ENCODE data around the gene SPATA4. TPM values are rescaled to one million over a fixed set of nuclear protein-coding genes. Genes with fewer than 3 reads are reported as not detected.

SPATA4 gene
- polyA plus RNA-seq, 3 donors: not detected

DNA sequence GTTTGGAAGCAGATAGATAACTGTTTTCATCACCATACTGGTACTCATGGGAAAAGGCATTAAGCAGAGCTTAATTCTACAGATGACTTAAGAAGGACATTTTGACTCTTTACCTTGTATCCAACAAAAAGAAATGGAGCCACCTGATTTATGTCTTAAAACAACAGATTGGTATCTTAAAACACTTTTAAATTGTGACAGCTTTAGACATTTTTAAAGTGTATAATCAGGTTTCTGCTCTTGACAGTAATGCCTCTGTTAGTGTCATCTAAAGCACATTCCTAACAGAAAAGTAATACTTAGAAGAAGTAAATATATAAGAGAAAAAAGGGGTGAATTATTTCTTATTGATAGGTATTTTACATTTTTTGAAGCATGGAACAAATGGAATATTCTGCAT lies 55.9 kb downstream of the SPATA4 start:
- Histone ChIP-seq H3K4me3 (replicated peaks in 1 of 3; ENCODE audit: low read depth in 2 of 3, low read length in 3 of 3) (no peak overlapping the region), H3K4me1 (ENCODE audit: control insufficient read depth in 1 of 2, insufficient read depth in 2 of 2, low read length in 2 of 2) (no peaks in the 10 kb centered on the region), H3K9me3 (replicated peaks in 1 of 2; ENCODE audit: control insufficient read depth in 1 of 2, insufficient read depth in 1 of 2, low read length in 2 of 2) (no peaks in the 10 kb centered on the region), H2AFZ (ENCODE audit: insufficient read depth, low read depth, low read length, poor library complexity, severe bottlenecking) (no peak overlapping the region), H3K27ac (ENCODE audit: low read depth in 1 of 2, low read length in 2 of 2) (no peak overlapping the region), H3K9ac (ENCODE audit: insufficient read depth, low read length, poor library complexity, severe bottlenecking) (no peak overlapping the region), H3K79me2 (ENCODE audit: insufficient read depth, low read length) (no peaks in the 10 kb centered on the region), H3K27me3 (ENCODE audit: control insufficient read depth in 2 of 2, insufficient read depth in 2 of 2, low read length in 2 of 2) (no peaks in the 10 kb centered on the region), H3K4me2 (replicated peaks; ENCODE audit: extremely low read depth, low read length, poor library complexity, severe bottlenecking) (no peak overlapping the region), H4K20me1 (ENCODE audit: insufficient read depth, low read length) (no peaks in the 10 kb centered on the region), H3K36me3 (replicated peaks in 1 of 2; ENCODE audit: control insufficient read depth in 1 of 2, insufficient read depth in 2 of 2, low read length in 2 of 2) (no peaks in the 10 kb centered on the region)
- TF ChIP-seq CTCF (IDR thresholded peaks at IDR 0.05): no peak
- intact Hi-C loops (cut with micrococcal nuclease): no loop called here
- Mint-ChIP-seq H3K36me3 (no peaks in the 10 kb centered on the region), H3K4me3 (no peak overlapping the region), H3K27ac (no peak overlapping the region), H3K9me3 (no peaks in the 10 kb centered on the region), H3K4me1 (no peaks in the 10 kb centered on the region), H3K27me3 (ENCODE audit: low read depth in 3 of 3) (peaks cover 0 to 3% (median 0%) of the 10 kb centered on the region in 3 donors)
- no peak for DNase-seq

DNA sequence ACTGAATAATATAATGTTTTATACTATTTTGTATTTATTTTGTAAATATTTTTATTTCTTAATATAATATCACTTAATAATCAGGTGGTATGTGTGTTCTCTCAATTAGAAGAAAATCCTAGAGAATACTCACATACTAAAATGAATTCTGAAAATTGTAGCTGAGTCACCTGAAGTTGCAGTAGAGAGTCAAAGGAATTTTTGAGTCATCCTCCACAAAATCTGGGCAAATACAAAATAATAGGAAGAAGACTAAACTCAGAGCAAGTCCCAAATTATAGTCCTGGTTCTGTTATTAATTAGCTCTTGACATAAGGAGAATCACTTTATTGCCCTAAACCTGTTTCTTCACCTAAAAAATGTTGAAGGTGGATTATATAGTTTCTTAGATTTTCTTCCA lies 57.8 kb downstream of the SPATA4 start:
- no peak for TF ChIP-seq CTCF (IDR thresholded peaks at IDR 0.05)
- no peak overlapping the region for H3K4me3 ChIP-seq (replicated peaks in 1 of 3; ENCODE audit: low read depth in 2 of 3, low read length in 3 of 3)
- Mint-ChIP-seq H3K27ac (no peak overlapping the region), H3K36me3 (no peaks in the 10 kb centered on the region), H3K4me3 (no peak overlapping the region), H3K9me3 (no peaks in the 10 kb centered on the region), H3K4me1 (no peaks in the 10 kb centered on the region), H3K27me3 (ENCODE audit: low read depth in 3 of 3) (peaks cover 0 to 1% (median 0%) of the 10 kb centered on the region in 3 donors)
- no peaks in the 10 kb centered on the region for H3K9me3 ChIP-seq (replicated peaks in 1 of 2; ENCODE audit: control insufficient read depth in 1 of 2, insufficient read depth in 1 of 2, low read length in 2 of 2)
- H3K36me3 ChIP-seq (replicated peaks in 1 of 2; ENCODE audit: control insufficient read depth in 1 of 2, insufficient read depth in 2 of 2, low read length in 2 of 2): no peaks in the 10 kb centered on the region
- no peaks in the 10 kb centered on the region for H3K27me3 ChIP-seq (ENCODE audit: control insufficient read depth in 2 of 2, insufficient read depth in 2 of 2, low read length in 2 of 2)
- no peaks in the 10 kb centered on the region for H3K79me2 ChIP-seq (ENCODE audit: insufficient read depth, low read length)
- H3K4me2 ChIP-seq (replicated peaks; ENCODE audit: extremely low read depth, low read length, poor library complexity, severe bottlenecking): no peak overlapping the region
- no peak overlapping the region for H3K9ac ChIP-seq (ENCODE audit: insufficient read depth, low read length, poor library complexity, severe bottlenecking)
- no peak overlapping the region for H3K27ac ChIP-seq (ENCODE audit: low read depth in 1 of 2, low read length in 2 of 2)
- DNase-seq: no peak
- H4K20me1 ChIP-seq (ENCODE audit: insufficient read depth, low read length): no peaks in the 10 kb centered on the region
- no peaks in the 10 kb centered on the region for H3K4me1 ChIP-seq (ENCODE audit: control insufficient read depth in 1 of 2, insufficient read depth in 2 of 2, low read length in 2 of 2)
- intact Hi-C loops (cut with micrococcal nuclease): no loop called here
- no peak overlapping the region for H2AFZ ChIP-seq (ENCODE audit: insufficient read depth, low read depth, low read length, poor library complexity, severe bottlenecking)
